CD14-positive monocyte (primary cell): ENCODE measurements around the gene TSPAN5. TPM values are rescaled to one million over a fixed set of nuclear protein-coding genes. Genes with fewer than 3 reads are reported as not detected.

Experiments
- DNase-seq, 3 donors: peaks; one replicate each; pipeline ENCODE4 v3.0.0-alpha.2; 2011 to 2022
- H2AFZ ChIP-seq: 2 replicates; pipeline ENCODE4 v1.6.0; 2012; ENCODE audit warnings: mild to moderate bottlenecking, low read depth, low read length, inconsistent platforms; ENCODE audit not compliant: insufficient read depth, poor library complexity, severe bottlenecking
- H3K27ac ChIP-seq, 2 donors: 1 replicate in 1 of 2; 2 replicates in 1 of 2; pipeline ENCODE4 v1.5.1; 2012 to 2013; ENCODE audit warnings: low read length in 2 of 2, control low read depth in 1 of 2, inconsistent platforms in 1 of 2, low read depth in 1 of 2, mild to moderate bottlenecking in 1 of 2
- H3K27me3 ChIP-seq, 2 donors: one replicate each; pipeline versions ENCODE4 v1.6.0 to v1.6.1; 2011 to 2013; ENCODE audit warnings: low read length in 2 of 2; ENCODE audit not compliant: control insufficient read depth in 2 of 2, insufficient read depth in 2 of 2
- H3K36me3 ChIP-seq, 2 donors: replicated peaks in 1 of 2; 1 replicate in 1 of 2; 2 replicates in 1 of 2; pipeline versions ENCODE4 v1.5.1 to v1.6.1; 2012 to 2013; ENCODE audit warnings: low read length in 2 of 2, control low read depth in 1 of 2, inconsistent platforms in 1 of 2, mild to moderate bottlenecking in 1 of 2; ENCODE audit not compliant: insufficient read depth in 2 of 2, control insufficient read depth in 1 of 2
- H3K4me1 ChIP-seq, 2 donors: 1 replicate in 1 of 2; 2 replicates in 1 of 2; pipeline versions ENCODE4 v1.5.1 to v1.6.1; 2012 to 2013; ENCODE audit warnings: low read length in 2 of 2, control low read depth in 1 of 2, inconsistent platforms in 1 of 2, mild to moderate bottlenecking in 1 of 2, moderate library complexity in 1 of 2; ENCODE audit not compliant: insufficient read depth in 2 of 2, control insufficient read depth in 1 of 2
- H3K4me2 ChIP-seq: replicated peaks from 2 replicates; pipeline ENCODE3; 2012; ENCODE audit warnings: low read length, moderate library complexity, mild to moderate bottlenecking; ENCODE audit not compliant: poor library complexity, severe bottlenecking; ENCODE audit errors: extremely low read depth
- H3K4me3 ChIP-seq, 3 experiments: fragments of 200-600 bp in 1 of 3; sonication (generic) in 1 of 3; replicated peaks in 1 of 3; 1 replicate in 2 of 3; 2 replicates in 1 of 3; pipeline ENCODE4 v1.5.1; 2011 to 2013; ENCODE audit warnings: low read length in 3 of 3, mild to moderate bottlenecking in 3 of 3, control low read depth in 2 of 3, low read depth in 2 of 3, inconsistent platforms in 1 of 3, moderate library complexity in 1 of 3
- H3K79me2 ChIP-seq: 2 replicates; pipeline ENCODE4 v1.6.0; 2012; ENCODE audit warnings: mild to moderate bottlenecking, control low read depth, inconsistent platforms, low read length, moderate library complexity; ENCODE audit not compliant: insufficient read depth
- H3K9ac ChIP-seq: 2 replicates; pipeline ENCODE4 v1.6.0; 2017; ENCODE audit warnings: low read length, mild to moderate bottlenecking; ENCODE audit not compliant: insufficient read depth, poor library complexity, severe bottlenecking
- H3K9me3 ChIP-seq, 2 donors: replicated peaks in 1 of 2; 1 replicate in 1 of 2; 2 replicates in 1 of 2; pipeline versions ENCODE4 v1.5.1 to v1.6.1; 2012 to 2013; ENCODE audit warnings: low read length in 2 of 2, control low read depth in 1 of 2; ENCODE audit not compliant: control insufficient read depth in 1 of 2, insufficient read depth in 1 of 2
- H4K20me1 ChIP-seq: 2 replicates; pipeline ENCODE4 v1.6.0; 2012; ENCODE audit warnings: mild to moderate bottlenecking, low read length, control low read depth, moderate library complexity; ENCODE audit not compliant: insufficient read depth
- H3K27ac Mint-ChIP-seq, 7 donors: one replicate each; pipeline ENCODE4 v1.8.0; 2020; ENCODE audit warnings: mild to moderate bottlenecking in 7 of 7, mixed read lengths in 7 of 7, moderate library complexity in 6 of 7, inconsistent platforms in 2 of 7
- H3K27me3 Mint-ChIP-seq, 3 donors: one replicate each; pipeline ENCODE4 v1.8.0; 2021 to 2022; ENCODE audit warnings: low read depth in 3 of 3, mild to moderate bottlenecking in 3 of 3, mixed read lengths in 3 of 3, moderate library complexity in 3 of 3, inconsistent platforms in 1 of 3
- H3K36me3 Mint-ChIP-seq, 2 donors: one replicate each; pipeline ENCODE4 v1.8.0; 2020; ENCODE audit warnings: mixed read lengths in 2 of 2, inconsistent platforms in 1 of 2, mild to moderate bottlenecking in 1 of 2
- H3K4me1 Mint-ChIP-seq: one replicate; pipeline ENCODE4 v1.8.0; 2020; ENCODE audit warnings: mild to moderate bottlenecking, mixed read lengths
- H3K4me3 Mint-ChIP-seq, 2 donors: one replicate each; pipeline ENCODE4 v1.8.0; 2020; ENCODE audit warnings: mild to moderate bottlenecking in 2 of 2, mixed read lengths in 2 of 2, moderate library complexity in 1 of 2
- H3K9me3 Mint-ChIP-seq, 7 donors: one replicate each; pipeline ENCODE4 v1.8.0; 2020 to 2022; ENCODE audit warnings: mixed read lengths in 7 of 7, mild to moderate bottlenecking in 6 of 7, moderate library complexity in 6 of 7, inconsistent platforms in 2 of 7
- CTCF ChIP-seq: fragments of 200-600 bp; IDR thresholded peaks from one replicate; pipeline ENCODE4 v1.8.0; 2022; ENCODE audit warnings: antibody characterized with exemption, mild to moderate bottlenecking
- WGBS: methylation state at CpG from one replicate; pipeline ENCODE4 v1.1.5; 2013; ENCODE audit warnings: missing lambda C conversion rate; ENCODE audit not compliant: insufficient coverage; 5-methylcytosine and 5-hydroxymethylcytosine counted together
- intact Hi-C, 2 donors: fragments of 100-400 bp; cut with micrococcal nuclease; formaldehyde crosslinking; loops; one replicate each; pipeline versions ENCODE4 v1.15.0 to v1.15.1; 2023
- polyA plus RNA-seq, 3 donors: library from polyadenylated mRNA; depleted of rRNA in 1 of 3; unstranded in 2 of 3; stranded (reverse) in 1 of 3; fragments of 300-500 nt in 2 of 3; fragments of >200 nt in 1 of 3; fragmentation: Illumina TruSeq in 2 of 3; gene quantifications; 1 replicate in 2 of 3; 2 replicates in 1 of 3; pipeline ENCODE4 v1.2.3, GENCODE V29; 2012 to 2021

TSPAN5 gene
- polyA plus RNA-seq, 3 donors = 0.09 to 1.1 (median 0.13) TPM

GRCh38 chr4:98687876-98688275 lies 29.5 kb upstream of the TSPAN5 start:
- Histone ChIP-seq H3K4me2 (no peak overlapping the region), H3K4me3 (no peak overlapping the region)

GRCh38 chr4:98686847-98687246 lies 28.4 kb upstream of the TSPAN5 start:
- no peak overlapping the region for H2AFZ ChIP-seq
- Mint-ChIP-seq H3K4me3 (no peak overlapping the region), H3K27ac (no peak overlapping the region), H3K4me1 (no peaks in the 10 kb centered on the region), H3K36me3 (no peaks in the 10 kb centered on the region), H3K9me3 (peaks cover 0 to 7% (median 3%) of the 10 kb centered on the region in 7 donors), H3K27me3 (peaks cover 0 to 3% (median 1%) of the 10 kb centered on the region in 3 donors)
- H3K9ac ChIP-seq = no peak overlapping the region
- H3K27ac ChIP-seq = no peak overlapping the region
- H3K4me2 ChIP-seq = no peak overlapping the region
- H3K36me3 ChIP-seq = no peaks in the 10 kb centered on the region
- no peak for TF ChIP-seq CTCF
- no peaks in the 10 kb centered on the region for H3K9me3 ChIP-seq
- H3K4me1 ChIP-seq = no peaks in the 10 kb centered on the region
- H3K27me3 ChIP-seq = no peaks in the 10 kb centered on the region
- 100% methylated on average over 1 of the region's 1 CpG for WGBS
- no peak for DNase-seq
- no peaks in the 10 kb centered on the region for H3K79me2 ChIP-seq
- no peak overlapping the region for H3K4me3 ChIP-seq
- intact Hi-C loops = no loop called here
- H4K20me1 ChIP-seq = no peaks in the 10 kb centered on the region

More at GRCh38 chr4:98687876-98688275, 29.5 kb upstream of the TSPAN5 start:
- Histone ChIP-seq H3K27me3 (no peaks in the 10 kb centered on the region), H3K79me2 (no peaks in the 10 kb centered on the region), H3K4me1 (no peaks in the 10 kb centered on the region), H3K9ac (no peak overlapping the region), H2AFZ (no peak overlapping the region), H4K20me1 (no peaks in the 10 kb centered on the region), H3K9me3 (no peaks in the 10 kb centered on the region), H3K36me3 (no peaks in the 10 kb centered on the region), H3K27ac (no peak overlapping the region)
- Mint-ChIP-seq H3K4me1 (no peaks in the 10 kb centered on the region), H3K9me3 (peaks cover 0 to 7% (median 3%) of the 10 kb centered on the region in 7 donors), H3K36me3 (no peaks in the 10 kb centered on the region), H3K27me3 (peaks cover 0 to 2% (median 1%) of the 10 kb centered on the region in 3 donors), H3K27ac (no peak overlapping the region), H3K4me3 (no peak overlapping the region)
- no peak for DNase-seq
- intact Hi-C loops = no loop called here
- TF ChIP-seq CTCF = no peak
- no CpG with 5 or more reads among the region's 1 CpG for WGBS
